Coronary artery (tissue), 2 donors: ENCODE data around the gene MALRD1.

ENCODE experiments used
- DNase-seq: peaks from one replicate; pipeline ENCODE4 v3.0.0-alpha.2; 2017; ENCODE audit warnings: low spot score
- H3K27ac ChIP-seq, 2 donors: fragments of 200-600 bp; sonication (generic); one replicate each; pipeline ENCODE4 v1.5.1; 2016 to 2019
- H3K4me3 ChIP-seq: fragments of 200-600 bp; sonication (generic); 2 replicates; pipeline ENCODE4 v1.5.1; 2016; ENCODE audit warnings: mild to moderate bottlenecking, moderate library complexity
- TF ChIP-seq, protein P1 (sequence below): fragments of 200-600 bp; sonication (generic); IDR thresholded peaks from one replicate; pipeline ENCODE4 v1.5.1; 2019; ENCODE audit warnings: antibody characterized with exemption

The MALRD1 gene

DNA sequence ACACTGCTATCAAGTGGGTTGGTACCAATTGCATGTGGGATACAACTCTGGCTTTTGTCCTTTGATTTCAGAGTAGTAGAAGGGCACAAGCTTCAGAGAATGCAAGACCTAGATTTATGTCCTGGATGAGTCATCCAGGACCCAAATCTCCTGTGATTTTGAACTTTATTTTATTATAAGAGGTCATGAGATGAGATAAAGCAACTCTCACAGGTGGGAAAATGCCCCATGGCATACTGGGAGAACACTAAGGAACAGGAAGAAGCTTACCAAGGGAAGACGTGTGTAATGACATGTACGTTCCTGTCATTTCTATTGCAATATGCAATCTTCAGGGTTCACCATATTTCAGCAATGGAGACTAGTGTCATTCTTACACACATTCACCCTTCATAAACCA, 966 bp downstream of the MALRD1 start:
- DNase-seq: no peak
- no peak overlapping the region for H3K27ac ChIP-seq
- TF ChIP-seq, protein P1, sequence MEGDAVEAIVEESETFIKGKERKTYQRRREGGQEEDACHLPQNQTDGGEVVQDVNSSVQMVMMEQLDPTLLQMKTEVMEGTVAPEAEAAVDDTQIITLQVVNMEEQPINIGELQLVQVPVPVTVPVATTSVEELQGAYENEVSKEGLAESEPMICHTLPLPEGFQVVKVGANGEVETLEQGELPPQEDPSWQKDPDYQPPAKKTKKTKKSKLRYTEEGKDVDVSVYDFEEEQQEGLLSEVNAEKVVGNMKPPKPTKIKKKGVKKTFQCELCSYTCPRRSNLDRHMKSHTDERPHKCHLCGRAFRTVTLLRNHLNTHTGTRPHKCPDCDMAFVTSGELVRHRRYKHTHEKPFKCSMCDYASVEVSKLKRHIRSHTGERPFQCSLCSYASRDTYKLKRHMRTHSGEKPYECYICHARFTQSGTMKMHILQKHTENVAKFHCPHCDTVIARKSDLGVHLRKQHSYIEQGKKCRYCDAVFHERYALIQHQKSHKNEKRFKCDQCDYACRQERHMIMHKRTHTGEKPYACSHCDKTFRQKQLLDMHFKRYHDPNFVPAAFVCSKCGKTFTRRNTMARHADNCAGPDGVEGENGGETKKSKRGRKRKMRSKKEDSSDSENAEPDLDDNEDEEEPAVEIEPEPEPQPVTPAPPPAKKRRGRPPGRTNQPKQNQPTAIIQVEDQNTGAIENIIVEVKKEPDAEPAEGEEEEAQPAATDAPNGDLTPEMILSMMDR: no peak
- no peak overlapping the region for H3K4me3 ChIP-seq

DNA sequence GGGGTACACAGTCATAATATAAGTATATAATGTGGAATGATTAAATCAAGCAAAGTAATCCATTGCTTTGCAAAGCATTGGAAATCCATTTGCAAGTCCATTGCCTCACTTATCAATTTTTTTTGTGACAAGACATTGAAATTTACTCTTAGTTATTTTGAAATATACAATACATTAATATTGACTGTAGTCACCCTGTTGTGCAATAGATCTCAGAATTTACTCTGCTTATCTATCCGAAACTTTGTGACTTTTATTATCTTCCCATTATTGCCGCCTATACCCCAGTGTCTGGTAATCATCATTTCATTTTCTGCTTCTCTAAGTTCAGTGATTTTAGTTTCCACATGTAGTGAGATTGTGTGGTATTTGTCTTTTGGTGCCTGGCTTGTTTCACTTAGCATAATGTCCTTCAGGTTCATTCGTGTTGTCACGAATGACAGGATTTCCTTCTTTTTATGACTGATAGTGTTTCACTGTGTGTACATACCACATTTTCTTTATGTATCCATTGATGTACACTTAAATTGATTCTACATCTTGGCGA, 5.8 kb downstream of the MALRD1 start:
- TF ChIP-seq, protein P1: no peak
- DNase-seq: no peak
- no peak overlapping the region for H3K27ac ChIP-seq
- no peak overlapping the region for H3K4me3 ChIP-seq

DNA sequence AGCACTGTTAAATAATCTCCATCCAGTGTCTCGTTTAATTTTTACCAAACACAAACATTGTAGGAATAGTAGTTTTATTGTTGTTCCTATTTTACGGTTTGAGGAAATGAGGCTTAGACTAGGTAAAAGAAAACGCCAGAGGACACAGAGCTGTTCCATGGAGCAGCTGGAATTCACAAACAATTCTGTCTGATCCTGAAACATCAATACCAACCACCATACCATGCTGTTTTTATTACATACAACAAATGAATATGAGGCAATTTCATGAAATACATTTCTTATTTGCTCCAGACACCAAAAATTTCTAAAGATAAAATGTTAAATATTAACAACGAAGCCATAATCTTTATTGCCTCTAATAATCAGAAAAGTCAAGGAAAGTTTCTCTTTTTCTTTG, 9.4 kb downstream of the MALRD1 start:
- no peak overlapping the region for H3K27ac ChIP-seq
- no peak for DNase-seq
- TF ChIP-seq, protein P1: no peak
- no peak overlapping the region for H3K4me3 ChIP-seq

DNA sequence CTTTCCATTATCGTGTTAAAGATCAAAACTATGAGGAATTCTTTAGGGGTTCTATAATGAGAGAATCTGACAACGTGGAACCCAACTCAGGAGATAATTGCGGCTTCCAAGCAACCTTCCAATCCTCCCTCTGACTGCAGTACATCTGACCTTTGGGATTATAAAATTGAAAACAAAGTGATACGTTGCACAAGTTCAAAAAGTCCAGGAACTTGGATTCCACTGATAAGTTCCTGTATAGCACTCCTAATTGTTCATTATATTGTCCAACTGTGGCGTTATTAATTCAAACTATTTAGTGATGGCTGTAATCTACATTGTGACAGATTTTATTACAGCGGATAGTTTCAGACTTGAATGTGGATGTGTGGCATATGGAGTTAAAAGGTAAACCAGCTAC, 15.4 kb downstream of the MALRD1 start:
- TF ChIP-seq, protein P1: no peak
- H3K4me3 ChIP-seq: no peak overlapping the region
- no peak for DNase-seq
- no peak overlapping the region for H3K27ac ChIP-seq

GRCh38 chr10:19071946-19072345, 23.3 kb downstream of the MALRD1 start:
- Histone ChIP-seq H3K4me3 (no peak overlapping the region), H3K27ac (no peak overlapping the region)
- TF ChIP-seq, protein P1: no peak
- no peak for DNase-seq

DNA sequence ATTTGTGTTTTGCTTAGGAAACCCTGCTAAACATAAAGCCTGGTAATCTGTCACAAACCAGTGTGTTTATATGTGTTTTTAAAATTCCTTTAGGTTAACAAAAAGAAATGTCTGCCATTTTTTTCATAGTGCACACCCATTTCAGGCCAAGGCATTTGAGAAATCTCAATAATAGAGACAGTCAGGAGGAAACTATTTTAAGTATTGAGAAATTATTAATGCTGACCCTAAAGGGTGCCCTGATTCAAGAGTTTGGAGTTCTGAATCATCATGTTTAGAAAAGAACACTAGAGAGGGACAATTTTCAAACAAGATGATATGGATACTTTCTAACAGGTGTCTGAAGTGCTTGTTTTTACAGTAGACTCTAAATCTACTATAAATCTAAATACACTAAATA, 28.7 kb downstream of the MALRD1 start:
- TF ChIP-seq, protein P1: no peak
- H3K27ac ChIP-seq: no peak overlapping the region
- no peak for DNase-seq
- H3K4me3 ChIP-seq: no peak overlapping the region

DNA sequence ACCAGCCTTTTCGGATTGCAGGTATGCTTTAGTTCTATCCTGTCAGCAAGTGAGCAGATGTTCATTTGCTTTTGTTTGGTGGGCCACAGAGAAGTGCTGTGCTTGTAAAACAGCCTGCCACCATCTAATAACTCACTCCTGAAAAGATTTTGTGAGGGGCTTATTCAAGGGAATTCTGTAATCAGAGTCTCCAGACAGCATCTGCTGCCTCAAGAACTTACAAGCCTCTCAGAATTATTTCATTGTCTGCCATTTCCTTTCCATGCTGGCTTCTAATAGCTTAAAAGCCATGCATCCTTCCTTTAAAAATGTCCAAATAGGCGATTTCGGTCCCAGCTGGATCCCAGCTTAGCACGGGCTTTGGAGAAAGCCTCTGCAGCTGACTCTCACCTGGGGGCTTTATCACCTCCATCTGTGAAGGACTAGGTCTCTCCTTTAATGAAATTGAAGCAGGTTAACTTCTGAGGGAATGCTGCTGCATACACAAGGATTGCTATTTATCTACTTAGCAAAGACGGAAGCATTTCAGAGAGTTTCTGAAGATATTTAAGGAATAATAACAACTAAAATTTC, 48.0 kb downstream of the MALRD1 start:
- Histone ChIP-seq H3K4me3 (no peak overlapping the region), H3K27ac (no peak overlapping the region)
- TF ChIP-seq, protein P1: no peak
- DNase-seq: no peak
